Fibroblast of skin of abdomen (primary cell): ENCODE measurements around the gene DNAJC12.

Experiments used
- DNase-seq: peaks from one replicate; pipeline ENCODE4 v3.0.0-alpha.2; 2013

DNAJC12 gene

GRCh38 chr10:67760272-67760671 is 77.7 kb downstream of the DNAJC12 start:
- no peak for DNase-seq
